Amniotic stem cell (primary cell): ENCODE data around the gene DHX57.
"Not testable (repeated sequence)": the region's sequence is repeated elsewhere in the genome, so short reads cannot be mapped to it uniquely, and the experiment has no call there.

ENCODE experiments used
- DNase-seq: peaks from one replicate; lab custom pipeline; 2025; lab: John Stamatoyannopoulos, UW

DHX57 gene

DNA sequence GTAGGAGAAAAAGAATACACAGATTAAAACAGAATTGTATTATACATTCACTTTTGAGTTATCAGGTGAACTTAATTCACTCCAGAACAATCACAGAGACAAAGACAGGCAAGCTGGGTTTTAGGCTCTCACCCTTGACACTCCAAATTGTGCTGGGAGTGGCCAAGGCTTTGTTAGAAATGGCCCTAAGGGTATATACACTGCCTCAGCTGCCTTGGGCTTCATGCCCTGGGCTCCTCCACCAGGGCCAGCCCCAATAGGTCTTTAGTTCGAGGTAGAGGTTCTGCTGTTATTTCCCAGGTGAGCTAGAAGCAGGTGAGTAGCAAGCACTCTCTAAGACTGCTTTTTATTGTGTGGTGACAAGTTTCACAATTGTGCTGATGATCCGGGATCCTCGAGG lies 77.8 kb downstream of the DHX57 start:
- DNase-seq = no peak

DNA sequence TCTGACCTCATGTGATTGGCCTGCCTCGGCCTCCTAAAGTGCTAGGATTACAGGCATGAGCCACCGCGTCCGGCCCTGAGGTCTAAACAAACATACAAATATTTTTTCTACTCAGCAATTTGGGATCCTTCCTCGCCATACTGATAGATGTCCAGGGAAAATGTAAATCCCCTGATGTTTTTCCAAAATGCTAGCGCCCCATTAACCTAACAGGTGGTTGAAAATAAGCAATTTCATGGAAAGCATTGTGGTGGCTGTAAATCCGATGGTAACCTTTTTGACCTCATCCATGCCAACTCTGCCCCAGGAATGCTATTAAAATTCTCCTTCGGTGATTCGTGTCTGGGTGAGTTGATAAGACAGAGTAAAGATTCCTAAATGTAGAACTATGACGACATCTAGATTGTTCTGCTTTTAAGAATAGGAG lies 78.5 kb downstream of the DHX57 start:
- no peak for DNase-seq

DNA sequence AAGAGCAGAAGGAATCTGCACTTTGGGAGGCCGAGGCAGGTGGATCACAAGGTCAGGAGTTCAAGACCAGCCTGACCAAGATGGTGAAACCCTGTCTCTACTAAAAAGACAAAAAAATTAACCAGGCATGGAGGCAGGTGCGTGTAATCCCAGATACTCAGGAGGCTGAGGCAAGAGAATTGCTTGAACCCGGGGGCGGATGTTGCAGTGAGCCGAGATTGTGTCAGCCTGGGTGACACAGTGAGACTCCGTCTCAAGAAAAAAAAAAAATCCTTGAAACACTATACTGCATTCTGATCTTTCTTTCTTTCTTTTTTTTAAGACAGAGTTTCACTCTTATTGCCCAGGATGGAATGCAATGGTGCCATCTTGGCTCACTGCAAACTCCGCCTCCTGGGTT lies 80.7 kb downstream of the DHX57 start:
- DNase-seq = not testable (repeated sequence)

DNA sequence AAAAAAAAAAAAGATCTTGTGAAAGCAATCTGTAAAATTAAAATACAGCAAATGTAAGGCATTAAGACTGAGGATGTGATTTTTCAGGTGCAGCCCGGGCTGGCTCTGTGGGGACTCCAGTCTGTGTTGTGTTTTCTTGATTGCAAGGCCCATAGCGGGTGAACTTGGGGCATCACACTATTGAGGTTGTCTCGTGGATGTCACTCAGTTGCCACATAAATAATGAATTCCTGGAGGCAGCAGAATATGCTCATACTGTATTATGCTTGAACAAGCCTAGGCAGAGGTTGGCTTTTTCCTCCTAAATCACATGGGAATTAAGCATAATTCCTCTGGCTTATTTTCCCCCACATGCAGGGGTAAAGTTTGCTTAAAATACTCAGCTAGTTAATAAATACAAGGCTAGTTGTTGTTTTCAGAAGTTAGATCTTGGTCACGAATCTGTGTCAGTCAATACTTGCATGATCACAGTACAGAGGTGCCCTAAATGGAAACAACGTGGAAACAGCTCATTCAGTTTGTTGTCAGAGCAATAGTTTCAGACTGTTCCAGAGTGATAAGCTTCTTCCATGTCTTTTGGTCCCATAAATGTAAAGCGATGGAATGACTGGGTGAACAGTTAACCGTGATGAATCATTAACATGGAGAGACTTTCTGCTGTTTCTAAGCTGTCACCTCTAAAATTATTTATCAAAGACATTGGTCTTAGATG lies 81.3 kb downstream of the DHX57 start:
- DNase-seq = no peak

DNA sequence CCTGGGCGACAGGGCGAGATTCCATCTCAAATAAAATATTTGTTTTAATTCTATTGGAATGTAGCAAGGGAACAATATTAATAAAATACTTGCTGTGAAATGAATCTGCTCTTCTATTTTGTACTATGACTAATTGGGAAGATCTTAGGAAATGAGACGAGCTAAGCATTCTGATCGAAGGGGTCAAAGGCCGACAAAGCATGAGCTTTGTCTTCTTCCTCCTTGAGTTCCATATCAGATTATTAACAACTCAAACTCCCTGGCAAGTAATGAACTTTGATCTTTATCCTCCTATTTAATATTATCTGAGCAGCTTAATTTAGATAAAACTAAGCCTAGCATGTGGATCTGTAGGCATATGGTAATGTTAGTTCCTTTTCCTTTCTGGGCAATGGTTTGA lies 82.2 kb downstream of the DHX57 start:
- DNase-seq = no peak

DNA sequence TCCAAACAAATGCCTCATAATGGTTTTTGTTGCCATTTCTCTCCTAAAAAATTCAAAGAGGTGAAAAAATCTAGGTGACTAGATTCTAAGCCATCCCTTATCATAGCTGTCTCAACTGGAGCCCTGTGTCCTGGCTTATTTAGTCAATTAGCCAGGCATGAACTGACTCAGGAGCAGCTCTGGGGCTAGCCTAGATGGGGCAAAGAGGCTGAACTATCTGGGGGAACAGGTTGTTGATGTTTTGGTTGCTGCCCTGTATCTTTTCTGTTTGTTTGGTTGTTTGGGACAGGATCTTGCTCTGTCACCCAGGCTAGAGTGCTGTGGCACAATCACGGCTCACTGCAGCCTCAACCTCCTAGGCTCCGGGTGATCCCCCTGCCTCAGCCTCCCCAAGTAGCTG lies 83.0 kb downstream of the DHX57 start:
- no peak for DNase-seq

DNA sequence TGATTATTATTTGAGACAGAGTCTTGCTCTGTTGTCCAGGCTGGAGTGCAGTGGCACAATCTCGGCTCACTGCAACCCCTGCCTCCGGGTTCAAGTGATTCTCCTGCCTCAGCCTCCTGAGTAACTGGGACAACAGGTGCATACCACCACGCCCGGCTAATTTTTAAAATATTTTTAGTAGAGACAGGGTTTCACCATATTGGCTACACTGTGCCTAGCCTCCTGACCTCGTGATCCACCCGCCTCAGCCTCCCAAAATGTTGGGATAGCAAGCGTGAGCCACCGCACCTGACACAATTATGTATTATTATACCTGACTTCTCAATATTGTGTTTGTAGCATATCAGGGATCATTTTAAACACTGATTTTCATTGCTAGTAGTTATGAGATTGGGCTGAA lies 83.4 kb downstream of the DHX57 start:
- DNase-seq = not testable (repeated sequence)

DNA sequence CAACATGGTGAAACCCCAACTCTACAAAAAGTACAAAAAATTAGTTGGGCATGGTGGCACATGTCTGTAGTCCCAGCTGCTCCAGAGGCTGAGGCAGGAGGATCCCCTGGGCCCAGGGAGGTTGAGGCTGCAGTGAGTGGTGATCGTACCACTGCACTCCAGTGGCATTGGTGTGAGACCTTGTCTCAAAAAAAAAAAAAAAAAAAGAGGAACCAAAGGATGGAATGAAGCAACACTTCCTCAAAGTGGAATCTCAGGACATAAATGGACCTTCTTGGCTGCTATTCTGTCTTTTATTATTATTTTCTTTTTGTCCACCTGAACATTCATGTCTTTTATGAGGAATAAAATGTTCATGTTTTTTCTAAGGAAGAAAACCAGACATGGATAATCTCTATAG lies 84.0 kb downstream of the DHX57 start:
- DNase-seq = no peak

DNA sequence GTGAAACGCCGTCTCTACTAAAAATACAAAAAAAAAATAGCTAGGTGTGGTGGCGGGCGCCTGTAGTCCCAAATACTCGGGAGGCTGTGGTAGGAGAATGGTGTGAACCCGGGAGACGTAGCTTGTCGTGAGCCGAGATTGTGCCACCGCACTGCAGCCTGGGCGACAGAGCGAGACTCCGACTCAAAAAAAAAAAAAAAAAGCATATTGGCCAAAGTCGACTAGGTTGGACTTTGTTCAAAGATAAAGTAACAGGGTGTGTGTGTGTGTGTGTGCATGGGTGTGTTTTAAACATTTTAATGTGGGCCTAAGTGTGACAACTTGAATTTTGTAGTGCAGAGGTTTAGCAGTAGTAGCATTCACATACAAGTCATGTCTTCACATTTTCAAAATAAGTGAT lies 86.0 kb downstream of the DHX57 start:
- DNase-seq = no peak

DNA sequence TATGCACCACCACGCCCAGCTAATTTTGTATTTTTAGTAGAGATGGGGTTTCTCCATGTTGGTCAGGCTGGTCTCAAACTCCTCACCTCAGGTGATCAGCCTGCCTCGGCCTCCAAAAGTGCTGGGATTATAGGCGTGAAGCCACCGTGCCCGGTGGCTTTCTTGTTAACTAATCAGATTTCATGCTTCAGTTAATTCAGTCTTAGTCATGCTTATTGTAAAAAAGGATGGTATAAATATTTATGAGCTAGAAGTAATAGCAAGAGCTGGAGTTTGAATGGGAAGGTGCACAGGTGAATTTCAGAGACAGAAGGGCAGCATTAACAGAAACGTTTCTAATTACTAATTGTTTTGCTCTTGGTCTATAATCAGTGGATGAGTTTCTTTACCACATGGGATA lies 87.4 kb downstream of the DHX57 start:
- no peak for DNase-seq

DNA sequence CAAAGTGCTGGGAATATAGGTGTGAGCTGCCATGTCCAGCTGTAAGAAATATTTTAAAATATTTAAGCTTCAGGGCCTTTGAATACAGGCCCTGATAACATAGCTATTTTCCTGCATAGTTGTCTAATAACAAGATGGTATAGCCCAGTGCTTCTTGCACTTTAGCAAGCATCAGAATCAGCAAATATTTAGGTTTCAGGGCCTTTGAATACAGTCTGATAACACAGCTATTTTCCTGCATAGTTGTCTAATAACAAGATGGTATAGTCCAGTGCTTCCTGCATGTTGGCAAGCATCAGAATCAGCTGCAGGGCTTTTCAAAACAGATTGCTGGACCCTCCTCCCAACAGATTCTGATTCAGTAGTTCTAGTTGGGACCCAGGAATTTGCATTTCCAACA lies 92.1 kb downstream of the DHX57 start:
- no peak for DNase-seq

DNA sequence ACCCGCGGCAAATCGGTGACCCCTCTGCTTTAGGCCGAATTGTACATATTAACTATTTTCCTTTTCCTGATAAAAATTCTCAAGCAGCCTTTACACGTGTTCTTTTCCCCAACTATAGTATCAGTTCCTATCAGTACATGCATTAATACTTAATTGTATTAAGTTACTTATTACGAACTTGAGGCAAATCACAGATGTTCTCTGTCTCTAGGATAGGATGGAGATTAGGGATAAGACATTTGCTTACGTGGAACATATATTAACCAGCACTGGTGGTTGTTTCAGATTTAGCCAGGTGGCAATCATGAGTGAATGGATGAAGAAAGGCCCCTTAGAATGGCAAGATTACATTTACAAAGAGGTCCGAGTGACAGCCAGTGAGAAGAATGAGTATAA lies 97.0 kb downstream of the DHX57 start:
- DNase-seq = no peak

DNA sequence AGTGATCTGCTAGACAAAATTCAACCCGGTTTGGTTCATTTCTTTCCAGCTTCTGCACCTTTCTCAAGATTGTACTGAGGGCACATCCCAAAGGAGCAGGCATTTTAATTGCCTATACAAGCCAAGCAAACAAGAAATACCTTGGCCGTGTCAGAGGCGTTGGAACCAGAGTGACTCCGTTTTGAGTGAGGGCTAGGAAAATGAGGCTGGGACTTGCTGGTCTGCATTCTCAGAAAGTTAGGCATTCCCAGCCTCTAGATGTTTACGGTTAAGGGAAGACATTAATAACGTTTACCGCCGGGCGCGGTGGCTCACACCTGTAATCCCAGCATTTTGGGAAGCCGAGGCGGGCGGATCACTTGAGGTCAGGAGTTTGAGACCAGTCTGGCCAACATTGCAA lies 99.2 kb downstream of the DHX57 start:
- no peak for DNase-seq

DNA sequence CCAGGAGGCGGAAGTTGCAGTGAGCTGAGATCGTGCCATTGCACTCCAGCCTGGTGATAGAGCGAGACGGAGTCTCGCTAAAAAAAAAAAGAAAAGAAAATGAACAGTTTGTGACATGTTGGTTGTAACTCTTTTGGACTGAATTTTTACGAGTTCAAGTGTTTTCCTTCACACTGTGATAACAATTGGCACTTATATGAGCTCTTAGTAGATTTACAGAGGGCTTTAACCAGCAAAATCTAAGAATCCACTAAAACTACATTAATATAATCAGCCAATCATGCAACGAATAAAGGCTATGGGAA lies 99.9 kb downstream of the DHX57 start:
- no peak for DNase-seq

DNA sequence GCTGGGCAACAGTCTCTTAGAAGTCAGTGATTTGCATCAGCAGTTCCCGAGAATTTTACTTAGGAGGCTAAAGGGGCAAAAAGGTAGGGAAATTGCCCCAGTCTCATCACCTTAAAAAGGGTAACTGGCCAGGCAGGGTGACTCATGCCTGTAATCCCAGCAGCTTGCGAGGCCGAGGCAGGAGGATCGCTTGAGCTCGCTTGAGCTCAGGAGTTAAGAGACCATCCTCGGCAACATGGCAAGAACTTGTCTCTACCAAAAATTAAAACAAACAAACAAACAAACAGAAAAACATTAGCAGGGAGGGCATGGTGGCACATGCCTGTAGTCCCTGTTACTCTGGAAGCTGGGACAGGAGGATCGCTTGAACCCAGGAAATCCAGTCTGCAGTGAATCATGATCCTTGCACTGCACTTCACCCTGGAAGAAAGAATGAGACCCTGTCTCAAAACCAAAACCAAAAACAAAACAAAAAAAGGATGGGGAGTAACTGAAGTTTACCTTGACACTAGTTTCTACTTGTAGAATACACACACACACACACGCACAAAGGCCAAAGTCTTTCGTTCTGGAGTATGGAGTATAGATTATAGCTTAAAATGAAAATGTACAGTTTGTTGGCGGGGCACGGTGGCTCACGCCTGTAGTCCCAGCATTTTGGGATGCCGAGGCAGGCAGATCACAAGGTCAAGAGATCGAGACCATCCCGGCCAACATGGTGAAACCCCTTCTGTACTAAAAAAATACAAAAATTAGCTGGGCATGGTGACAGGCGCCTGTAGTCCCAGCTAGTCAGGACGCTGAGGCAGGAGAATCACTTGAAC lies 100.4 kb downstream of the DHX57 start:
- DNase-seq = no peak

DNA sequence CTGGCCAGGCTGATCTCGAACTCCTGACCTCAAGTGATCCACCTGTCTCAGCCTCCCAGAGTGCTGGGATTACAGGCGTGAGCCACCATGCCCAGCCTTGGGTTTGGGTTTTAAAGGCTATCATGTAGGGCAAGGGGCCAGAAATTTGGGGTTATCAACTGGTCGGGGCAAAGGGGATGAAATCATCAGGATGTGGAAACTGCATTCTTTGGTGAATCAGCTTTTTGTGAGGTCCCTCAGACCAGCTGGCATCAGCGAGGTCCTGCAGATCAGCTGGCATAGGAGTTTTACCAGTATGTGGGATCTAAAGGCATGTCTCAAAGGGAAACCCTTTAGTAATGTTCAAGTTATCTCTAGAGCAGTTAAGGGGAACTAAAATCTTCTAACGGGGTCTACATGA lies 104.1 kb downstream of the DHX57 start:
- no peak for DNase-seq

DNA sequence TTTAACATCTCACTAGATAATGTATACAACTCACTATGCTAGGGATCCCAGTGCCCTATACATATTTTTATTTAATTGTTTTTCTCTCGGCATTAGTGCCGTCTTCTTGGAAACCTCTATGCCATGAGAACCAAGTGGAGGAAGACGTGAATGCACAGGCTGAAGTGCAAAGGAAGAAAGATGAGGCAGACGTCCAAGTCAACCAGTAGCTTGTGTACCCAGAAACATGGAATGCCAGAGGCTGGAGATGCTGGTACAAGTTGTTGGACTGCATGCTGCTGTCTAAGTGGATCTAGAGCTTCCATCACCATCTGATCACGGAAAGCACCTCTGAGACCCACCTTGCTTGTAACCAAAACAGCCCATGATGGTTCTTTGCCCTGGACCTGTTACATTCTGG lies 110.2 kb downstream of the DHX57 start:
- no peak for DNase-seq

DNA sequence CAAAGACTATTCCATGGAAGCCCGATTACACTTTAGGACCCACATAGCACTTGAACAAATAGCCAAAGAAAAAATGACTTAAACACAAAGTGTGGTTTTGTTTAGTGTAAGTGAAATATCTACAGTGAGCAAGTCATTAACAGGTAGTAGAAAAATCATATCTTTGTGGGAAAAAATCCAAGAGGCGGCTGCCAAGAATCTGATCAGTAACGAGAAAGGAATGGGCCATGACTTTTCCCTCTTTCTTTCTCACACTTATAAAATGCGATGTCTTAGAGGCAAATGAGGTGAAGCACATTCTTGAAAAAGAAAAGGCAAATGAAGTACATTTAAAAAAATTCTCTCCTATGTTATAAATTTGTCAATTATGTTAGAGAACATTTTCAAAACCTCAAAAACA lies 110.6 kb downstream of the DHX57 start:
- DNase-seq = no peak

DNA sequence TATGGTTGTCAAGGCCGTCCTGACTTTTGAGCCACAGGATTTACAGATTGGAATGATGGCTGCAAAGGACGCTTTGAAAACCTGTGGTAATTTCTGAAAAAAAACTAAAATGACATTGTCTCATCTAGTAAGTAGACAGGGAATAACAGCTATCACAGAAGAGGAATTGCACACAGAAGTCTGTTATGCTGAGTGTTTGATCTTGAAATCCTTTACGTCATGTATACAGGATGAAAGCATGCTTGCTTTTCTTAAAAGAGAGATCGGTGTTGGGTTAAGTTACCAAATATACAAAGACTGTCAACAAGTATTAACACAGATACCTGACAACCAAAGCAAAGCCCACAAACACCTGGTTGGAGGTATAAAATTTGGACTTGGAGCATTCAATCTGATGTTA lies 112.0 kb downstream of the DHX57 start:
- DNase-seq = no peak

DNA sequence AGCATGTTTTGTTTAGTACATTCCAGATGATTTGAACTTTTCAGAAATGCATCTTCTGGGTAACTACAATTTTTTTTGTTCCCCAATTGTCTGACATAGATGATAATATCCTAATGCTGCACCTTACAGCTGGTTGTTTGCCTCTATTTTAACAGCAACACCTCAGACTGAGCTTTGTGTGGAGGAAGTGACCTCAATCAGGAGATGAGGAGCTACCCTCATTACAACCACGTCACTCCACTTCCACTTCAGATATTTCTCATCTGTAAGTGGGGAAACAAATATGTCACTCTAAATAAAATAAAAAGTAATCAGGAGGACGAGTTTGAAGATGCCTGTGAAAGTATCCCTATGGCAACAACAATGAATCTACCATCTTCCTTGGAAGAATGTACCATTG lies 112.5 kb downstream of the DHX57 start:
- DNase-seq = no peak

DNA sequence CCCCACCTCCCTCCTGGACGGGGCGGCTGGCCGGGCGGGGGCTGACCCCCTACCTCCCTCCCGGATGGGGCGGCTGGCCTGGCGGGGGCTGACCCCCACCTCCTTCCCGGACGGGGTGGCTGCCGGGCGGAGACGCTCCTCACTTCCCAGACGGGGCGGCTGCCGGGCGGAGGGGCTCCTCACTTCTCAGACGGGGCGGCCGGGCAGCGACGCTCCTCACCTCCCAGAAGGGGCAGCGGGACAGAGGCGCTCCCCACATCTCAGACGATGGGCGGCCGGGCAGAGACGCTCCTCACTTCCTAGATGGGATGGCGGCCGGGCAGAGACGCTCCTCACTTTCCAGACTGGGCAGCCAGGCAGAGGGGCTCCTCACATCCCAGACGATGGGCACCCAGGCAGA lies 119.8 kb downstream of the DHX57 start:
- not testable (repeated sequence) for DNase-seq

DNA sequence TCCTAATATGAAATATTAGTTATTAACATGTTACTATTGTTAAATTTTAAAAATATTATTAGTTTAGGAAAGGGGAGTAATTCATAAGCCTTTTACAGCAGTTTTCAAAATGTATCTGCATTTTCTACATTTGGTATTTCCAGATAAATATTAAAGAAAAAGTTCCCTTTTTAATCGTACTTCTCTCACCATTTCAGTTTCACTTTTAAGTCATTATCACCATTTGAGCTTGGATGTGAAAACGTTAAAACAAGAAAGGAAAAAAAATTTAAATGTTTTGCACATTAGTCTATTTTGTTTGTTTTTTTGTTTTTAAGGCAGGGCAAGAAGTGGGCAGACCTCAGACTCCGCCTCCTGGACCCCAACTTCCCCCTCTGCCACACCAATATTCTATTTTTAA lies 121.2 kb downstream of the DHX57 start:
- no peak for DNase-seq

DNA sequence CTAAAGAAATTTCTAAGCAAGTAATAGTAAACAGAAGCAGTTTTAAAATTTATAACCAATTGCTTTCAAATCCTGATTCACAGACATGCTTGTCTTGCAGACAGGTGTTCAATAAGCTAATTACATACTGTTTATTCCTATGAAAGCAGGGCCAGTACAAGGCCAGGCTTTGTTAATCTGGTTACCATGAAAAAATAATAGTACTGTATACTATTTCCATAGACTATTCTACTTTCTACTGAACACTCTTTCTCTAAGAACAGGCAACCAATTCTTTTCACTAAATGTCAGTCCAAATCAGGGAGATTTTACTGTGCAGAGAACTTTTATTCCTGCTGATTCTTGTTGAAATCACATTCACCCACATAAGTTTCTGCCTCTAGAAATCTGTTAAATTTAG lies 121.7 kb downstream of the DHX57 start:
- no peak for DNase-seq
